Lower leg skin (tissue), 4 donors: ENCODE results near the gene GPC6. TPM values are rescaled to one million over a fixed set of nuclear protein-coding genes. Genes with fewer than 3 reads are reported as not detected.

Experiments
- DNase-seq, 2 donors: peaks; one replicate each; pipeline ENCODE4 v3.0.0-alpha.2; 2019; ENCODE audit warnings: low spot score in 2 of 2
- H3K4me3 ChIP-seq: fragments of 200-600 bp; sonication (generic); 2 replicates; pipeline ENCODE4 v1.5.1; 2017; ENCODE audit warnings: mild to moderate bottlenecking, low read depth; ENCODE audit not compliant: poor library complexity, severe bottlenecking
- POLR2A ChIP-seq, 2 donors: fragments of 450-650 bp; IDR thresholded peaks; one replicate each; pipeline ENCODE4 v1.6.1; 2016 to 2017; ENCODE audit warnings: antibody characterized with exemption in 2 of 2, mild to moderate bottlenecking in 1 of 2, moderate library complexity in 1 of 2
- WGBS, 2 donors: methylation state at CpG; one replicate each; pipeline ENCODE4 v1.1.5; 2018; 5-methylcytosine and 5-hydroxymethylcytosine counted together
- intact Hi-C: fragments of 100-400 bp; cut with DNase I; formaldehyde crosslinking; loops from one replicate; pipeline ENCODE4 v1.15.0; 2023; ENCODE audit warnings: low total_unique reads
- total RNA-seq, 4 donors: library from RNA; depleted of rRNA; stranded (reverse); fragments of >200 nt; gene quantifications; one replicate each; pipeline ENCODE4 v1.1.0, GENCODE V29; 2016
- TF ChIP-seq, protein P1 (sequence below), 3 donors: fragments of 450-650 bp; IDR thresholded peaks; one replicate each; pipeline ENCODE4 v1.5.1; 2016; ENCODE audit warnings: antibody characterized with exemption in 3 of 3, mild to moderate bottlenecking in 3 of 3, moderate library complexity in 2 of 3

GPC6 gene
- total RNA-seq, 4 donors from 2014 or later: 1.4 to 5.2 (median 2.5) TPM

DNA sequence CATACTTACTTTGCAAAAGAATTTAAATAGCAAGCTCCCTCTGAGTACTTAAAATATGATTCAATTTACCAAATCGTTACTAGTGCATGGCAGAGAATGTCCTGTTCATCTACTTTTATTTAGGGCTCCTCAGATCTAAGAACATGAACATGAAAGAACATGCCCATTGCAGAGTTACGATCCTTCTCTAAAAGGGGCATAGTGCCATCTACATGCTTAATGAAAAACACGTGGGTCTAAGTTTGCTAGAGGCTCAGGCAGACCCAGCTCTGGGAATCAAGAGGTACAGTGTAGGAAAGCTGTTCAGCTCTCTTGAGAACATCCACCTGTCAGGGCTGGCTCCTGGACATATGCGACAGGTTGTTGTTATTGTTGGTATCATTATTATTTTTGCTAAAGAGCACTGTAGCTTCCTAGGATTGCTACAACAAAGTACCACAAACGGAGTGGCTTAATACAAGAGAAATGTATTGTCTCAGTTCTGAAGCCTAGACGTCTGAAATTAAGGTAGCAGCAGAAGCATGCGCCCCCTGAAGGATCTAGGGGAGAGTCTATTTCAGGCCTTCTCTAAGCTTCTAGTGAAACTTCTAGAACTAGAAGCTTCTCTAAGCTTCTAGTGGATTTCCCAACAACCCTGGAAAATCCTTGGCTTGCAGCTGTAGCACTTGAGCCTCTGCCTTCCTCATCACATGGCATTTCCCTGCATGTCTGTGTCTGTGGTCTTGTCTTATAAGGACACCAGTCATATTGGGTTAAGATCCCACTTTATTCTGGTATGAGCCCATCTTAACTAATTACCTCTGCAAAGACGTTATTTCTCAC is 1119.0 kb downstream of the GPC6 start:
- TF ChIP-seq, protein P1, sequence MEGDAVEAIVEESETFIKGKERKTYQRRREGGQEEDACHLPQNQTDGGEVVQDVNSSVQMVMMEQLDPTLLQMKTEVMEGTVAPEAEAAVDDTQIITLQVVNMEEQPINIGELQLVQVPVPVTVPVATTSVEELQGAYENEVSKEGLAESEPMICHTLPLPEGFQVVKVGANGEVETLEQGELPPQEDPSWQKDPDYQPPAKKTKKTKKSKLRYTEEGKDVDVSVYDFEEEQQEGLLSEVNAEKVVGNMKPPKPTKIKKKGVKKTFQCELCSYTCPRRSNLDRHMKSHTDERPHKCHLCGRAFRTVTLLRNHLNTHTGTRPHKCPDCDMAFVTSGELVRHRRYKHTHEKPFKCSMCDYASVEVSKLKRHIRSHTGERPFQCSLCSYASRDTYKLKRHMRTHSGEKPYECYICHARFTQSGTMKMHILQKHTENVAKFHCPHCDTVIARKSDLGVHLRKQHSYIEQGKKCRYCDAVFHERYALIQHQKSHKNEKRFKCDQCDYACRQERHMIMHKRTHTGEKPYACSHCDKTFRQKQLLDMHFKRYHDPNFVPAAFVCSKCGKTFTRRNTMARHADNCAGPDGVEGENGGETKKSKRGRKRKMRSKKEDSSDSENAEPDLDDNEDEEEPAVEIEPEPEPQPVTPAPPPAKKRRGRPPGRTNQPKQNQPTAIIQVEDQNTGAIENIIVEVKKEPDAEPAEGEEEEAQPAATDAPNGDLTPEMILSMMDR (IDR thresholded peaks at IDR 0.05): no peak
- no peak for TF ChIP-seq POLR2A (IDR thresholded peaks at IDR 0.05)
- WGBS, 2 donors: 43 to 46% methylated on average over 8 of the region's 8 CpGs
- DNase-seq: no peak
- intact Hi-C loops: no loop called here
- H3K4me3 ChIP-seq: no peak overlapping the region

DNA sequence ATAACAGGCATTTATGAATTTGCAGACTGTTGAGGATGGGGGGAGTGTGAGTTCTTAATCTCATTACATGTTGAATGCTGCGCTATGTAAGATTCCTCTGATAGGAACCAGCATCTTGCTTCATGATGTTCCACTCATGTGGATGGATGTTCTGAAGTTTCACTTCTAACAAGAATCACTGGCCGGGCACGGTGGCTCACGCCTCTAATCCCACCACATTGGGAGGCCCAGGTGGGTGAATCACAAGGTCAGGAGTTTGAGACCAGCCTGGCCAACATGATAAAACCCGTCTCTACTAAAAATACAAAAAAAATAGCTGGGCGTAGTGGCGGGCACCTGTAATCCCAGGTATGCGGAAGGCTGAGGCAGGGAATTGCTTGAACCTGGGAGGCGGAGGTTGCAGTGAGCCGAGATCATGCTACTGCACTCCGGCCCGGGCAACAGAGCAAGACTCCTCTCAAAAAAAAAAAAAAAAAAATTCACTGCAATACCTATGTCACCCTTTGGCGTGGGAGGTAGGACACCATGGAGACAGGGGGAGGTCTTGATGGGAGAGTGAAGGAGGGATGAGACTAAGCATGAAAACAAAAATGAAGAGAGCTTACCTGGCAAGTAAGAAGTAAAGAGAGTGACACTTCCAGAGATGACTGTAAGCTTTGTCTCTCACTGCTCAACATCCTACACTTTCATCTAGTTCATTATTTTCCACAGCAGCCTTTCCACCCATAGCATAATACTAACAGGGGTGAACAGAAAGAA is 1119.8 kb downstream of the GPC6 start:
- no peak overlapping the region for H3K4me3 ChIP-seq
- TF ChIP-seq, protein P1 (IDR thresholded peaks at IDR 0.05): no peak
- TF ChIP-seq POLR2A (IDR thresholded peaks at IDR 0.05): no peak
- WGBS, 2 donors: 96% methylated on average over 13 of the region's 13 CpGs
- no peak for DNase-seq
- intact Hi-C loops: no loop called here

DNA sequence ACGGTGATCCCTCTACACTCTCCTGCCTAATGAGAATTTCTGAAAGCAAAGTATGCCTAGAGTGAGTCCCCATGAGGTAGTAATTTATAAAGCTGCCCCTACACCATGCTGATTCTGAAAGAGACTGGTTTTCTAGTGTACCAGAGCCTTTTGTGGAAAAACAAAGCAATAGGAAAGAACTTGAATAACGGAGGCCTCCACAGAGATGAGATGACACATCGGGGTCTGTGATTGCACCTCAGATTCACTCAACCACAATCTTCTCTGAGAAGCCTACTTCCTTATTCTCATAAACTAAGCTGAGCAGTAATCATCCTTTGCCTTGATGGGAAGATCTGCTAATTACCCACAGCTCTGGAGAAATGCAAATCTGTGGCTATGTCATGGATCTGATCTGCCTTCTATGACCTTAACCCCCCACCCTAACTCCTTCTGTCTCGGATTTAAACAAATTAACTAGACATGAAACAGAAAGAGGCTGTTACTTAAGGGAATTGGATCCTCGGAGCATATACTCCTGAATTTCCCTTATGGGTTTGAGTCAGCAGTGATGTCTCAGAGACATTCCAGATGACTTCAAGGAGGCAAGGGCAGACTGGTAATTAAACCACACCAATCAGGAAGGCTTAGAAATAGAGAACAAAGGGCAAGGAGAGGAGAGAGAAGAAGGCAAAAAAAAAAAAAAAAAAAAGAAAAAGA is 1124.8 kb downstream of the GPC6 start:
- WGBS, 2 donors: 71 to 74% methylated on average over 5 of the region's 5 CpGs
- DNase-seq: no peak
- TF ChIP-seq, protein P1 (IDR thresholded peaks at IDR 0.05): no peak
- TF ChIP-seq POLR2A (IDR thresholded peaks at IDR 0.05): no peak
- intact Hi-C loops: no loop called here
- H3K4me3 ChIP-seq: no peak overlapping the region

DNA sequence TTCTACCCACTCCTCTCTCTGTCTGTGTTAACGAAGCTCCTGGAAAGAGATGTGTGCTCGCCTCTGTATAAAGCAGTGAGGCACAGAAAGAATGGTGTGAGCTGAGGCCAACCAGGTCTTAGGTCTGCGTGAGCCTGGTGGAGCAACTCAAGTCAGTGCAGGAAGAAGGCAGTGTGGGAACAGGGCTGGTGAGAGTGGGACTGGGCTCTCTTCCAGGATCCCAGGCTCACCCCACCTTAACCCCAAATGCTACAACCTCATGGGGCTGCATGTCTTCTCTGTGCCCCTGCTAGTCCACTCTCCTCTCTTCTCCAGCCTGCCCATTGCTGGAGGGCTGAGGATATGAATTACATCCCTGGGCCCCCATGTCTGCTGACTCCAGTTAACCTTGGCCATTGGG is 1125.5 kb downstream of the GPC6 start:
- H3K4me3 ChIP-seq: no peak overlapping the region
- intact Hi-C loops: no loop called here
- no peak for DNase-seq
- TF ChIP-seq POLR2A (IDR thresholded peaks at IDR 0.05): no peak
- TF ChIP-seq, protein P1 (IDR thresholded peaks at IDR 0.05): no peak
- 72 to 82% methylated on average over 3 of the region's 3 CpGs for WGBS, 2 donors

DNA sequence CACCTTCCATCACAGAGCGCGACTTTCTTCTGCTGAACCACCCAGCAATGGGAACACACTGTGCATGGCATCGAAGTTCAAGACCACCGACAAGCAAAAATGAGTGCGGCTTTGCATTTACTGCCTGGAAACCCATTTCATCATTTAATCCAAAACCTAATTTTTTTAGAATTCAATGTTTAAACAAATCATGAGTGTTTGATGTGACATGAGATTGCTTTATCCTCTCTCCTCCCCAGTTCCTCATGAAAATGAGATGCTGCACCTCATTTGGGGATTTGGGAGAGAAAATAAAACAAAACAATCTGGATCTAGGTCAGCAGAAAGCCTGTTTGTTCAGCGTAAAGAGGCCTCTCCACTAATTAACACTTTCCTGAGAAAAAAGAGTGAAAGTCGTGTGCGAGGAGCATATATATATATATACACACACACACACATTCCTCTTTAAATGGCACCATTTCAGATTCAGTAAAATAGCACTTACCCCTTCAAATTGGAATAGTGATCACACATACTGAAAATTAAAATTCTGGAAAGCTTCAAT is 1126.6 kb downstream of the GPC6 start:
- intact Hi-C loops: no loop called here
- TF ChIP-seq, protein P1 (IDR thresholded peaks at IDR 0.05): no peak
- no peak for TF ChIP-seq POLR2A (IDR thresholded peaks at IDR 0.05)
- no peak overlapping the region for H3K4me3 ChIP-seq
- DNase-seq: no peak
- 92% methylated on average over 8 of the region's 8 CpGs for WGBS, 2 donors
